GM19099 (cell line): ENCODE data around the gene MAP3K9.

Experiments used
- POLR2A ChIP-seq: IDR thresholded peaks from 3 replicates; pipeline ENCODE4 v1.6.1; 2011; ENCODE audit warnings: low read depth; ENCODE audit not compliant: insufficient read length; ENCODE audit errors: extremely low read depth

The MAP3K9 gene

DNA sequence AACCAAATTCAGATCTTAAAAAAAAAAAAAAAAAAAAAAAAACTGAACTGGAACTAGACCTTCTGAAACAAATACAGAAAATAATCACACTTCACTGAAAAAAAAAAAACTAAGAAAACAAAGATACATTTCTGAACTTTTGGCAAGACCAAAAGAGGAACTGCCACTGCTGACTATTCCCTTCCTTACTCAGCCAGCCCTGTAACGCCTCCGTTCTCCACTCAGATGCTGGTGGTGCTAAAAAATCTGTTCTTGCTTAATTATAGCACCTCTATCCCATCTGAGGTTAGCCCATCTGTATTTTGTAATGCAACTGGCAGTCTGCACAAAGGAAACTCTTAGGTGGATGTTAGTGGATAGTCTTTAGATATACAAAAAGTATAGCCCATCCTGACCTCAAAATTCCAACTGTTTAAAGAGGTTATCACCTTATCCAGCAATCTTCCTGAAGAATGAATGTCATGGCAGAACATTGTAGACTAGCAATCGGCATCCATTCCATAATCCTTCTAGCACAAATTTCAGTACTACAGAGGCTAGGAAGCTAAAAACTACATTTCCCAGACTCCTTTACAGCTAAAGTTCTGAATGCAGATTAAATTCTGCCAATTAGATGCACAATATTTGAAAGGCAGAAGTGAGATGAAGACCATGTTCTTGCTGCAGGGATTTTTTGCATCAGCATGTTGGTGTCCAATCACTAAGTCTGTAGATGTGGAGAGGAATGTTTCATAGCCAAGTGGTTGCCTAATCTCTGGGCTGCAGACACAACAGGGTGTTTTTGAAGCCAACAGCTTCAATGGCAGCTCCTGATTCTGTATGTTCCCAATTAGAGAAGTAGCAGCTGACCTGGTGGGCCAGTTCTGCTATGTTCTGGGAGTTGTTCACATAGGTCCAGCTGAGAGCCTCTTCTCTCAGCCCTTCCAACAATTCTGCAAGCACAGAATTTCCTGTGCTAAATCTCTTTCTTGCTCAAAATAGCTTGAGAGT, 5.7 kb downstream of the MAP3K9 start:
- TF ChIP-seq POLR2A: no peak

DNA sequence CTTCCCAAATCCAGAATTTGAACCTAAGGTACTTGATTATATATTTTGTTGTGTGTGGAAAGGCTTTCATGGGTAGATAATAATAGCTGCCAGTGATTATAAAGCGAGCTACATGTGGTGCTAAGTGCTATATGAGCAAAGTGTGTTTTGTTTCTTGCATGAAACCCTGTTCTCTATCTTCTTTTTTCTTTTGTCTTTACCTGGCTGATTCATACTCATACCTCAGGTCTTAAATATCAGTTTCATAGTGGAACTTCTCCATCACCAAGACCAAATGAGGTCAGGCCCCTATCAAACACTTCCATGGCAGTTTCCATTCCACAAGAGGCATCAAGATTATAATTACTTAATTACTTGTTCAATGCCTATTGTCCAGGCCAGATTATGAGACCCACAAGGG, 6.9 kb downstream of the MAP3K9 start:
- TF ChIP-seq POLR2A: no peak

GRCh38 chr14:70801836-70802235, 7.5 kb downstream of the MAP3K9 start:
- TF ChIP-seq POLR2A: no peak

- TF ChIP-seq POLR2A: no peak
Measured at GRCh38 chr14:70796551-70796950, 12.8 kb downstream of the MAP3K9 start.

DNA sequence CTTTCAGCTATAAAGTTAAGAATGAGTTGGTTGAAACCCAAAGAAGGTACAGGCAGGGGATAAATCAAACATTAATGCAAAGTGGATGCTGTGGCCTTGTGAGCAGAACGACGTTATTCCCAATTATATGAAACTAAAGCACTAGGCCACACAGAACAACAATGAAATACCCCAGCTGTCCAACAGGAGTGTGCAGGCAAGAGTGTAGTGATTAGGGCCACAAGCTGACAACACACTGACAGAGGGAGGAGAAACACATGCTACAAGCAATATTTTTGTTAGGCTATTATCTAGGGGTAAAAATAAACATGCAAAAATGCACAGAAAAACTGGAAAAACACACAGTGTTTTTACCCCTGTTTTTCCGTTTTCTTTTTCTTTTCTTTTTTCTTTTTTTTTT, 15.0 kb downstream of the MAP3K9 start:
- TF ChIP-seq POLR2A: no peak

- no peak for TF ChIP-seq POLR2A
Measured at GRCh38 chr14:70793637-70794036, 15.7 kb downstream of the MAP3K9 start.

- TF ChIP-seq POLR2A: no peak
Measured at GRCh38 chr14:70792939-70793338, 16.4 kb downstream of the MAP3K9 start.

- no peak for TF ChIP-seq POLR2A
Measured at GRCh38 chr14:70791971-70792370, 17.3 kb downstream of the MAP3K9 start.

GRCh38 chr14:70789961-70790360, 19.4 kb downstream of the MAP3K9 start:
- no peak for TF ChIP-seq POLR2A

DNA sequence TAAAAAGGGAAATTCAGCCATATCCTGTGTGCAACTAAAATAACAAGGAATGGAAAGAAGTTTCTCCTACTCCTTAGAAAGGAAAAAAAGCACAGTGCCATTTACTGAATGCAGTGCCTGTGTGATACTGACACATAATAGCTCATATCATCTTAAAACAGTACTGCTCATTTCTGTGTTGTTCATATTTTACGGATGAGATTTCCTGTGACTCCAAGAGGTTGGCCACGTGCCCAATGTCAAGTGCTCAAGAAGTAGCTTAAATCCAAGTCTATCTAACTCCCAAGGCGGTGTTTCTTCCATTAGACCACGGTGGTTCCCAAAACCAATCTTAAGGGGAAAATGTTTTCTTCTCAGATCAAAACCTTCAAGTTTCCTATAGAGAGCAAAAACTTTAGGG, 20.0 kb downstream of the MAP3K9 start:
- TF ChIP-seq POLR2A: no peak

GRCh38 chr14:70788898-70789297, 20.4 kb downstream of the MAP3K9 start:
- TF ChIP-seq POLR2A: no peak

DNA sequence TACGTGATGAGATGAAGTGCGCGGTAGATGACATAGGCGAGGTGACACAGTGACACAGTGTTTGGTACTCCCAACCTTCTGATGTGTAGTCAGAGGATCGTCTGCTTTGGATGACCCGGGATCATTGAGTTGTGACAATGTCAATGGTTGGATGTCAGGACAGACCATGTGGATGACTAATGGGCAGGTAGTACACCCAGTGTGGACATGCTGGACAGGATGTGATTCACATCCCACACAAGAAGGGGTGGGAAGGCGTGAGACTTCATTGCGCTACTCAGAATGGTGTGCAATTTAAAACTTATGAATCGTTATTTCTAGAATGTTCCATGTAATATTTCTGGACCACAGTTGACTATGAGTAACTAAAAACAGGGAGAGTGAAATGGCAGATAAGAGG, 23.8 kb downstream of the MAP3K9 start:
- TF ChIP-seq POLR2A: no peak

GRCh38 chr14:70784886-70785285, 24.4 kb downstream of the MAP3K9 start:
- TF ChIP-seq POLR2A: no peak

- TF ChIP-seq POLR2A: no peak
Measured at GRCh38 chr14:70782361-70782760, 27.0 kb downstream of the MAP3K9 start.

DNA sequence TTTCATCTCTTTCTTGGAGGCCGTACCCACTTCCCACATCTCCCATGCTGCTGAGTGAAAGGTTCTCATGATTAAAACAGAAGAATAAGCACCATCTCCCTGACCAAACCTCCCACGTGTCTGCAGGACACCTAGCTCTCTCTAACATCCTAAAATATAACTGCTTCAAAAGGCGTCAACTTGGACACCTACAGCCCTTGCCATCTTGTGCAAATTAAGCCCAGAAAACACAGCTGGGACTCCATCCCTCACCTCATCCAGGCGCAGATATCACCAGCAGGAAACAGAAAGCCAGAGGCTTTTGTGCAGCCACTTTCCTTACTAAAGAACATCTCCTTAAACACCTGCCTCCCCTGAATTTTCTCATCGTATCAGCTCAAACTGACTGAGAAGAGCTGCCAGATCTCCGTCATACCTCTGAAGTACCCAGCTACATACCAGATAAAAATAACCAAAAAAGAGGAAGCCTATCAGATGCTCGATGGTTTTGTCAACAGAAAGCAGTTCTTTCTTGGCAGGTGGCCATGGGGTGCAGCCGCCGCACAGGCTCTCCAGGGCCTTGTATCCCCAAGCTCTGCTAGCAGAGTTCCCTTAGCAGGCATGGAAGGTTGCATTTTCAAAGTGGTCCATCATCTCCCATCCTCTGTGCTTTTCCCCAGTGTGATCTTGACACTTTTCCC, 28.8 kb downstream of the MAP3K9 start:
- TF ChIP-seq POLR2A: no peak

GRCh38 chr14:70779667-70780066, 29.6 kb downstream of the MAP3K9 start:
- no peak for TF ChIP-seq POLR2A
